ENCODE data around the gene CDC42BPA. TPM values are rescaled to one million over a fixed set of nuclear protein-coding genes. Genes with fewer than 3 reads are reported as not detected.

CDC42BPA gene
- total and polyA plus RNA-seq, 2 of the 8 experiments (the other 6 are each of a cell fraction or from before 2014, with no cell fraction given), result 7.1 to 28.5 TPM

GRCh38 chr1:227169343-227169742, 148.9 kb downstream of the CDC42BPA start:
- no peak for DNase-seq (ENCODE audit: low read depth in 1 of 2, low spot score in 2 of 2)
- Histone ChIP-seq H3K27me3 (replicated peaks in 1 of 4; ENCODE audit: control insufficient read depth in 3 of 4, extremely low read depth in 1 of 4, insufficient read depth in 3 of 4, low read length in 3 of 4) (no peaks in the 10 kb centered on the region), H3K4me1 (replicated peaks in 1 of 4; ENCODE audit: control insufficient read depth in 3 of 4, insufficient read depth in 4 of 4, low read length in 3 of 4) (no peaks in the 10 kb centered on the region; a peak in 1 of 7 replicates), H3K79me2 (ENCODE audit: control insufficient read depth in 1 of 2, insufficient read depth in 2 of 2, low read length in 2 of 2) (0 out of 4 replicates have a peak, but pooled peaks cover 0 to 2% of the 10 kb centered on the region in 2 experiments), H3K79me1 (ENCODE audit: low read depth, low read length) (no peaks in the 10 kb centered on the region), H3K4ac (replicated peaks; ENCODE audit: insufficient read length, low read depth, low read length) (no peak overlapping the region), H3K4me3 (ENCODE audit: extremely low read depth in 1 of 4, insufficient read depth in 2 of 4, low read depth in 3 of 4, low read length in 4 of 4) (no peak overlapping the region), H3K36me3 (ENCODE audit: control insufficient read depth in 2 of 4, insufficient read depth in 4 of 4, low read length in 3 of 4) (no peaks in the 10 kb centered on the region), H3K9ac (replicated peaks in 1 of 4; ENCODE audit: extremely low read depth in 1 of 4, low read depth in 3 of 4, low read length in 3 of 4) (no peak overlapping the region), H2AK5ac (ENCODE audit: low read depth, low read length) (no peak overlapping the region), H3K18ac (ENCODE audit: extremely low read depth, low read length) (no peak overlapping the region), H3K14ac (ENCODE audit: insufficient read length) (no peak overlapping the region), H4K20me1 (replicated peaks in 1 of 2; ENCODE audit: control insufficient read depth in 1 of 2, insufficient read depth in 2 of 2, low read length in 2 of 2) (no peaks in the 10 kb centered on the region), H3K27ac (ENCODE audit: low read depth, low read length) (no peak overlapping the region), H3K23ac (ENCODE audit: insufficient read length) (no peak overlapping the region), H2BK5ac (ENCODE audit: low read depth, low read length) (no peak overlapping the region), H2BK12ac (ENCODE audit: low read depth, low read length) (0 out of 2 replicates have a peak overlapping the region, but pooled peaks have one; percentile 27), H3K56ac (replicated peaks; ENCODE audit: insufficient read length, low read depth, low read length) (no peak overlapping the region), H2BK15ac (ENCODE audit: low read length) (no peak overlapping the region), H2AFZ (ENCODE audit: low read length) (no peak overlapping the region), H3K23me2 (ENCODE audit: low read depth, low read length) (no peaks in the 10 kb centered on the region), H2BK120ac (replicated peaks; ENCODE audit: low read depth, low read length) (no peak overlapping the region), H4K5ac (ENCODE audit: insufficient read length, low read depth, low read length) (no peak overlapping the region), H4K8ac (ENCODE audit: extremely low read depth, insufficient read depth, low read length) (no peak overlapping the region), H3K4me2 (ENCODE audit: insufficient read depth in 1 of 2, low read depth in 2 of 2, low read length in 2 of 2) (no peak overlapping the region), H4K91ac (replicated peaks; ENCODE audit: insufficient read length, low read length) (no peak overlapping the region), H2BK20ac (ENCODE audit: low read length) (no peak overlapping the region), H3K9me3 (ENCODE audit: insufficient read depth in 2 of 2, low read depth in 1 of 2, low read length in 1 of 2) (no peaks in the 10 kb centered on the region)
- CTCF ChIA-PET (ENCODE audit: partially characterized antibody), result interaction anchor here (1.6 kb wide), 1 partner anchor 12 kb away, joined by 4 read pairs; no protein-coding TSS in a partner anchor
- POLR2A ChIA-PET (ENCODE audit: partially characterized antibody), result no interaction called here
- no peak for FAIRE-seq
- TF ChIP-seq SIX5 (IDR thresholded peaks at IDR 0.05; ENCODE audit: low read depth, low read length) (no peak), GTF2F1 (IDR thresholded peaks at IDR 0.05; ENCODE audit: borderline replicate concordance, low read depth, low read length) (no peak), TBP (IDR thresholded peaks at IDR 0.05; ENCODE audit: low read depth, low read length) (no peak), SUZ12 (IDR thresholded peaks at IDR 0.05; ENCODE audit: low read length) (no peak), MAFK (IDR thresholded peaks at IDR 0.05; ENCODE audit: low read depth, low read length) (no peak), ATF2 (IDR thresholded peaks at IDR 0.05; ENCODE audit: low read length) (no peak), POU5F1 (IDR thresholded peaks at IDR 0.05; ENCODE audit: low read depth, low read length) (no peak)

Measured in H1 (cell line).